GM12865 (cell line): ENCODE results near the gene SAPCD2.

Experiments
- DNase-seq: peaks from one replicate; pipeline ENCODE4 v3.0.0; 2010; ENCODE audit warnings: low read depth
- H3K4me3 ChIP-seq: 2 replicates; pipeline ENCODE4 v1.5.1; 2011; ENCODE audit warnings: mild to moderate bottlenecking, low read depth, low read length, control low read depth
- CTCF ChIP-seq: IDR thresholded peaks from 2 replicates; pipeline ENCODE4 v1.5.1; 2011; ENCODE audit warnings: low read length, control low read depth, low read depth, inconsistent platforms; ENCODE audit not compliant: insufficient read depth; ENCODE audit errors: missing control alignments

Gene SAPCD2

GRCh38 chr9:137105814-137106661 is 35.7 kb upstream of the SAPCD2 start:
- no peak for DNase-seq
- TF ChIP-seq CTCF: no peak
- no peak overlapping the region for H3K4me3 ChIP-seq

GRCh38 chr9:137103206-137103999 is 33.0 kb upstream of the SAPCD2 start:
- no peak overlapping the region for H3K4me3 ChIP-seq
- no peak for DNase-seq
- TF ChIP-seq CTCF: no peak

- H3K4me3 ChIP-seq: no peak overlapping the region
- DNase-seq: no peak
- no peak for TF ChIP-seq CTCF
Measured at GRCh38 chr9:137099231-137099630, 28.9 kb upstream of the SAPCD2 start.

- no peak for TF ChIP-seq CTCF
- no peak overlapping the region for H3K4me3 ChIP-seq
- no peak for DNase-seq
Measured at GRCh38 chr9:137097761-137098462, 27.6 kb upstream of the SAPCD2 start.

GRCh38 chr9:137096785-137097546 is 26.6 kb upstream of the SAPCD2 start:
- no peak for TF ChIP-seq CTCF
- DNase-seq: no peak
- H3K4me3 ChIP-seq: no peak overlapping the region

- H3K4me3 ChIP-seq: peak overlapping the region; percentile 57
- TF ChIP-seq CTCF: peak; percentile 81
- DNase-seq: peak; percentile 86
Measured at GRCh38 chr9:137095664-137096517, 25.5 kb upstream of the SAPCD2 start.
